ENCODE data around the gene RAB33A. TPM values are rescaled to one million over a fixed set of nuclear protein-coding genes. Genes with fewer than 3 reads are reported as not detected.
A peak's percentile ranks its signal among the peaks of the same experiment; 100 is the strongest.

Gene RAB33A
- total RNA-seq, 1 donor from 2014 or later: 13.3 TPM

DNA sequence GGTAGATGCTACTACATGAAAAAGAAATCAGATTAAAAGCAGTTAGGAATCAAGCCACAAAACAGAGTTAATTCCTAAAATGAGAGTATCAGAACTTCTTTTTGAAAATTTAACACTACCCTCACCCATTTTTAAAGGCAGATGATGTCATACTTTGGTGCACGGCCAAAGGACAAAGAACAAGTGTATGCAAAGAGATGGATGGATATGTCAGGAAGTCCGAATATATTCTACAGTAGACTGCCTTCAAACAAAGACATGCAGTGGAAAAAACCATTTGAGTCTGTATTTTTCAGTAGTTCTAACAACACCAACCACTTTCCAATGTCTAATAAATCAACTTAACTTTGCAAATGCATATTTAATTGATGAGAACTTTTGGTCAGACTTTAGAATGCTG, 8.4 kb upstream of the RAB33A start:
- peak overlapping the region; percentile 46 for H3K4me3 Mint-ChIP-seq (ENCODE audit: unreplicated experiment)
- H3K9me3 Mint-ChIP-seq (ENCODE audit: unreplicated experiment): peaks cover 3% of the 10 kb centered on the region
- no peak for DNase-seq
- H3K27me3 Mint-ChIP-seq (ENCODE audit: unreplicated experiment): no peaks in the 10 kb centered on the region
- TF ChIP-seq, protein P1, sequence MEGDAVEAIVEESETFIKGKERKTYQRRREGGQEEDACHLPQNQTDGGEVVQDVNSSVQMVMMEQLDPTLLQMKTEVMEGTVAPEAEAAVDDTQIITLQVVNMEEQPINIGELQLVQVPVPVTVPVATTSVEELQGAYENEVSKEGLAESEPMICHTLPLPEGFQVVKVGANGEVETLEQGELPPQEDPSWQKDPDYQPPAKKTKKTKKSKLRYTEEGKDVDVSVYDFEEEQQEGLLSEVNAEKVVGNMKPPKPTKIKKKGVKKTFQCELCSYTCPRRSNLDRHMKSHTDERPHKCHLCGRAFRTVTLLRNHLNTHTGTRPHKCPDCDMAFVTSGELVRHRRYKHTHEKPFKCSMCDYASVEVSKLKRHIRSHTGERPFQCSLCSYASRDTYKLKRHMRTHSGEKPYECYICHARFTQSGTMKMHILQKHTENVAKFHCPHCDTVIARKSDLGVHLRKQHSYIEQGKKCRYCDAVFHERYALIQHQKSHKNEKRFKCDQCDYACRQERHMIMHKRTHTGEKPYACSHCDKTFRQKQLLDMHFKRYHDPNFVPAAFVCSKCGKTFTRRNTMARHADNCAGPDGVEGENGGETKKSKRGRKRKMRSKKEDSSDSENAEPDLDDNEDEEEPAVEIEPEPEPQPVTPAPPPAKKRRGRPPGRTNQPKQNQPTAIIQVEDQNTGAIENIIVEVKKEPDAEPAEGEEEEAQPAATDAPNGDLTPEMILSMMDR (IDR thresholded peaks at IDR 0.05; ENCODE audit: partially characterized antibody, unreplicated experiment): no peak
- no peaks in the 10 kb centered on the region for H3K36me3 Mint-ChIP-seq (ENCODE audit: unreplicated experiment)
- H3K4me1 Mint-ChIP-seq (ENCODE audit: low read depth, unreplicated experiment): peaks cover 9% of the 10 kb centered on the region
- no peak overlapping the region for H3K27ac Mint-ChIP-seq (ENCODE audit: unreplicated experiment)

DNA sequence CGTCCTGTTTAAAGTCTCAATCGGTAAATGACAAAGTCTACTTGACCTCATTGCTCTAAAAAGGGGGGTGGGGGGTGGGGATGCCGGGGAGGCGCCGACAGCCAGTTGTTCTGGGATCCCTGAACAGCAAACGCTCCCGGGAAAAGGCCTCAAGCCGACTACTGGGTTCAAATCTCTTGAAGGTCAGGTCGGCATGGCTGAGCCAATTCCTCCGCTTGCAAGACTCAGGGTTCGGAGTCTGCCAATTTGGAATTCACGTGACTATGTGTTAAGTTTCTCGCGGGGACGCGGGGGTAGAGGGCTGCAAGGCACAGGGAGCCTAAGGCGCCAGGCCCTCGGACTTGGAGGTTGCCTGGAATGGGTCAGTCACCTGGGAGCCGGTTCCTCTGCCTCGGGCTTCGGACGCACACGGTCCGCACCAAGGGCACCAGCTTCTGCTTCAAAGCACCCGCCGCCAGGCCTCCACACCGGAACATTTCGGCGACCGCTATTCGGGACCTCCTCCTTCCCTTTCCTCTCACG, 6.5 kb upstream of the RAB33A start:
- Mint-ChIP-seq H3K27me3 (ENCODE audit: unreplicated experiment) (no peaks in the 10 kb centered on the region), H3K4me1 (ENCODE audit: low read depth, unreplicated experiment) (peaks cover 4% of the 10 kb centered on the region), H3K4me3 (ENCODE audit: unreplicated experiment) (peak overlapping the region; percentile 99), H3K9me3 (ENCODE audit: unreplicated experiment) (peaks cover 3% of the 10 kb centered on the region), H3K27ac (ENCODE audit: unreplicated experiment) (peak overlapping the region; percentile 76), H3K36me3 (ENCODE audit: unreplicated experiment) (no peaks in the 10 kb centered on the region)
- no peak for DNase-seq
- TF ChIP-seq, protein P1 (IDR thresholded peaks at IDR 0.05; ENCODE audit: partially characterized antibody, unreplicated experiment): no peak

- H3K27me3 Mint-ChIP-seq (ENCODE audit: unreplicated experiment): no peaks in the 10 kb centered on the region
- H3K36me3 Mint-ChIP-seq (ENCODE audit: unreplicated experiment): no peaks in the 10 kb centered on the region
- H3K4me3 Mint-ChIP-seq (ENCODE audit: unreplicated experiment): peak within 1 kb of the TSS; percentile 99
- H3K9me3 Mint-ChIP-seq (ENCODE audit: unreplicated experiment): peaks cover 3% of the 10 kb centered on the region
- peak within 1 kb of the TSS; percentile 86 for H3K27ac Mint-ChIP-seq (ENCODE audit: unreplicated experiment)
- TF ChIP-seq, protein P1 (IDR thresholded peaks at IDR 0.05; ENCODE audit: partially characterized antibody, unreplicated experiment): no peak
- peaks cover 7% of the 10 kb centered on the region for H3K4me1 Mint-ChIP-seq (ENCODE audit: low read depth, unreplicated experiment)
- DNase-seq: peak; percentile 92
These were observed 5.9 kb upstream of the RAB33A start, which contains the start of gene AIFM1 for GRCh38 chrX:130165703-130166502. AIFM1 (minus strand) TSS chrX:130165841; CDS start chrX:130165656, 185 bp downstream.

DNA sequence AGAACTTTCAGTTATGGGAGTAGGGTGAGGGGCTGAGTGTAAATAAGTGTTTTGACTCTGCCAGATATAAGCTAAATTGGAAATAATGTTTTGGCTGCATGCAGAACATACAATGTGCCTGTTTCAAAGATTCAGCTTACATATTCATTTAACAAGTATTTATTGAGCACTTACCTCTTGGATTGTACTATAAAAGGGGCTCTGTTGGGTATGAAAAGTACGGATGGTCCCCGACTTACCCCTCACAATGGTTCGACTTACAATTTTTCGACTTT, 5.3 kb upstream of the RAB33A start:
- H3K4me1 Mint-ChIP-seq (ENCODE audit: low read depth, unreplicated experiment): peaks cover 7% of the 10 kb centered on the region
- peaks cover 3% of the 10 kb centered on the region for H3K9me3 Mint-ChIP-seq (ENCODE audit: unreplicated experiment)
- H3K27me3 Mint-ChIP-seq (ENCODE audit: unreplicated experiment): no peaks in the 10 kb centered on the region
- DNase-seq: no peak
- TF ChIP-seq, protein P1 (IDR thresholded peaks at IDR 0.05; ENCODE audit: partially characterized antibody, unreplicated experiment): no peak
- peak overlapping the region; percentile 99 for H3K4me3 Mint-ChIP-seq (ENCODE audit: unreplicated experiment)
- H3K27ac Mint-ChIP-seq (ENCODE audit: unreplicated experiment): peak overlapping the region; percentile 86
- no peaks in the 10 kb centered on the region for H3K36me3 Mint-ChIP-seq (ENCODE audit: unreplicated experiment)

DNA sequence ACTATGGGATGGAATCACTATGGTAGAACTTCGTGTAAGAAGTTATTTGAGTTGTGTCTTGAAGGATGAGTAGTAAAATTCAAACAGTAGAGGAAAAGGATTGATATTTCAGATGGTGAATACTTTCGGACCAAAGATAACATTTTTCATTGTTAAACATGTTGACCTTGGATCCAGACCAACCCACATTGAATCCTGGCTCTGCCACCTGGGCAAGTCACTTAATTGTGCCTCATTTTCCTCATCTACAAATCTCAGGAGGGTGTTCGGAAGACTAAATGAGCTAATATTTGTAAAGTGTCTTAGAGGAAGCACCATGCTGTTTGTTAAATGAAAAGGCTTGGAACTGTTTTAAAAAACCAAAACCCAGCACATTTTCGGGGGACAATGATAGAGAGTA, 4.7 kb upstream of the RAB33A start:
- Mint-ChIP-seq H3K4me1 (ENCODE audit: low read depth, unreplicated experiment) (peaks cover 7% of the 10 kb centered on the region), H3K27me3 (ENCODE audit: unreplicated experiment) (no peaks in the 10 kb centered on the region), H3K36me3 (ENCODE audit: unreplicated experiment) (no peaks in the 10 kb centered on the region), H3K9me3 (ENCODE audit: unreplicated experiment) (peaks cover 3% of the 10 kb centered on the region), H3K4me3 (ENCODE audit: unreplicated experiment) (peak overlapping the region; percentile 99), H3K27ac (ENCODE audit: unreplicated experiment) (peak overlapping the region; percentile 22)
- TF ChIP-seq, protein P1 (IDR thresholded peaks at IDR 0.05; ENCODE audit: partially characterized antibody, unreplicated experiment): no peak
- DNase-seq: no peak

All from glutamatergic neuron (in vitro differentiated cells).